DOHH2 (cell line): ENCODE measurements around the gene VPS4B.

ENCODE experiments used
- H3F3A ChIP-seq: fragments of 200-600 bp; sonication (generic), shearing (Covaris generic); 2 replicates; pipeline ENCODE4 v1.6.0; 2016; ENCODE audit warnings: antibody characterized with exemption, mild to moderate bottlenecking; ENCODE audit not compliant: control insufficient read depth, insufficient read depth
- H3K27ac ChIP-seq: fragments of 200-600 bp; sonication (generic); 2 replicates; pipeline ENCODE4 v1.5.1; 2014; ENCODE audit warnings: low read depth, mild to moderate bottlenecking, low read length, moderate library complexity
- H3K27me3 ChIP-seq: fragments of 200-600 bp; sonication (generic); 2 replicates; pipeline ENCODE4 v1.6.1; 2014; ENCODE audit warnings: mild to moderate bottlenecking, low read length, mixed read lengths; ENCODE audit not compliant: control insufficient read depth
- H3K36me3 ChIP-seq: fragments of 200-600 bp; sonication (generic); 2 replicates; pipeline ENCODE4 v1.6.1; 2014; ENCODE audit warnings: mild to moderate bottlenecking, low read length, moderate library complexity, mixed read lengths; ENCODE audit not compliant: control insufficient read depth
- H3K4me1 ChIP-seq: fragments of 200-600 bp; sonication (generic); 2 replicates; pipeline ENCODE4 v1.6.1; 2014; ENCODE audit warnings: mild to moderate bottlenecking, low read length, mixed read lengths; ENCODE audit not compliant: control insufficient read depth
- H3K4me2 ChIP-seq: fragments of 200-600 bp; sonication (generic); 2 replicates; pipeline ENCODE4 v1.6.0; 2014; ENCODE audit warnings: mild to moderate bottlenecking, low read length, moderate library complexity
- H3K4me3 ChIP-seq: fragments of 200-600 bp; sonication (generic); 2 replicates; pipeline ENCODE4 v1.5.1; 2014; ENCODE audit warnings: mild to moderate bottlenecking, low read length, mixed read lengths
- H3K79me2 ChIP-seq: fragments of 200-600 bp; sonication (generic); 2 replicates; pipeline ENCODE4 v1.6.1; 2014; ENCODE audit warnings: mild to moderate bottlenecking, low read length, mixed read lengths; ENCODE audit not compliant: control insufficient read depth
- H3K9me2 ChIP-seq: fragments of 200-600 bp; sonication (generic); replicated peaks from 2 replicates; pipeline ENCODE4 v1.6.1; 2014; ENCODE audit warnings: mild to moderate bottlenecking, low read length, mixed read lengths; ENCODE audit not compliant: control insufficient read depth
- H3K9me3 ChIP-seq: fragments of 200-600 bp; sonication (generic); 2 replicates; pipeline ENCODE4 v1.6.1; 2014; ENCODE audit warnings: antibody characterized with exemption, low read length, mixed read lengths; ENCODE audit not compliant: control insufficient read depth, insufficient read depth
- H4K20me1 ChIP-seq: fragments of 200-600 bp; sonication (generic); 2 replicates; pipeline ENCODE4 v1.6.0; 2014; ENCODE audit warnings: low read depth, mild to moderate bottlenecking, antibody characterized with exemption, low read length, moderate library complexity; ENCODE audit not compliant: control insufficient read depth, insufficient read depth
- EZH2phosphoT487 ChIP-seq: fragments of 200-600 bp; sonication (generic); IDR thresholded peaks from 2 replicates; pipeline ENCODE4 v1.6.1; 2017; ENCODE audit warnings: borderline replicate concordance, mild to moderate bottlenecking, antibody characterized with exemption, low read length, moderate library complexity, mixed read lengths
- TF ChIP-seq, protein P1 (sequence below): fragments of 200-600 bp; sonication (generic); IDR thresholded peaks from one replicate; pipeline ENCODE4 v1.5.1; 2014; ENCODE audit warnings: antibody characterized with exemption, mild to moderate bottlenecking, low read depth, low read length; ENCODE audit not compliant: poor library complexity, severe bottlenecking

VPS4B gene

DNA sequence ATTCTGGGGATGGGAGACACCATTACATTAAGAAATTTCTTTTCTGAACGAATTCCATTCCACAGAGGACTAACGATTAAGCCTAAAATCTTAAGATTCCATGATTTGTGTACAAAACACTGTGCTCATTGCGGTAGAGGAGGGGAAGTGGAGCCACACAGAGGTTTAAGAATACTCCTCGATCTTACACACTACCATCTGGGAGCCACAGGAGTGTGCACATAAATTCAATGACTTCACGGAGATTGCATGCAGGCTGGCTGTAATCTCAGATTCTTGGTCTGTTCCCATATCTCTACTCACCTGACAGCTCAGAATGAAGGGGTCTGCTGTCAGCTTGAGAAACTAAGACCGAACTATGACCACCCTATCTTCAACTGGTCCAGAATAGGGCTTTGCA lies 762 bp downstream of the VPS4B start:
- Histone ChIP-seq H3K27ac (peak overlapping the region; percentile 69), H3K9me3 (no peaks in the 10 kb centered on the region), H3K4me2 (peak overlapping the region; percentile 87), H3K4me3 (peak overlapping the region; percentile 91), H3K27me3 (no peaks in the 10 kb centered on the region), H3K4me1 (peaks cover 16% of the 10 kb centered on the region), H3K79me2 (peaks cover 57% of the 10 kb centered on the region), H4K20me1 (0 out of 2 replicates have a peak, but pooled peaks cover 4% of the 10 kb centered on the region), H3F3A (no peaks in the 10 kb centered on the region), H3K9me2 (no peaks in the 10 kb centered on the region), H3K36me3 (peaks cover 43% of the 10 kb centered on the region)
- TF ChIP-seq, protein P1, sequence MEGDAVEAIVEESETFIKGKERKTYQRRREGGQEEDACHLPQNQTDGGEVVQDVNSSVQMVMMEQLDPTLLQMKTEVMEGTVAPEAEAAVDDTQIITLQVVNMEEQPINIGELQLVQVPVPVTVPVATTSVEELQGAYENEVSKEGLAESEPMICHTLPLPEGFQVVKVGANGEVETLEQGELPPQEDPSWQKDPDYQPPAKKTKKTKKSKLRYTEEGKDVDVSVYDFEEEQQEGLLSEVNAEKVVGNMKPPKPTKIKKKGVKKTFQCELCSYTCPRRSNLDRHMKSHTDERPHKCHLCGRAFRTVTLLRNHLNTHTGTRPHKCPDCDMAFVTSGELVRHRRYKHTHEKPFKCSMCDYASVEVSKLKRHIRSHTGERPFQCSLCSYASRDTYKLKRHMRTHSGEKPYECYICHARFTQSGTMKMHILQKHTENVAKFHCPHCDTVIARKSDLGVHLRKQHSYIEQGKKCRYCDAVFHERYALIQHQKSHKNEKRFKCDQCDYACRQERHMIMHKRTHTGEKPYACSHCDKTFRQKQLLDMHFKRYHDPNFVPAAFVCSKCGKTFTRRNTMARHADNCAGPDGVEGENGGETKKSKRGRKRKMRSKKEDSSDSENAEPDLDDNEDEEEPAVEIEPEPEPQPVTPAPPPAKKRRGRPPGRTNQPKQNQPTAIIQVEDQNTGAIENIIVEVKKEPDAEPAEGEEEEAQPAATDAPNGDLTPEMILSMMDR = no peak
- TF ChIP-seq EZH2phosphoT487 = no peak

GRCh38 chr18:63412953-63413352 lies 9.3 kb downstream of the VPS4B start:
- Histone ChIP-seq H3K4me3 (no peak overlapping the region), H3K27me3 (no peaks in the 10 kb centered on the region), H3K9me3 (no peaks in the 10 kb centered on the region), H3K4me1 (no peaks in the 10 kb centered on the region), H3F3A (no peaks in the 10 kb centered on the region), H3K4me2 (no peak overlapping the region), H3K79me2 (peaks cover 63% of the 10 kb centered on the region), H3K27ac (no peak overlapping the region), H4K20me1 (no peaks in the 10 kb centered on the region), H3K36me3 (peaks cover 78% of the 10 kb centered on the region), H3K9me2 (no peaks in the 10 kb centered on the region)
- no peak for TF ChIP-seq EZH2phosphoT487
- TF ChIP-seq, protein P1 = no peak

DNA sequence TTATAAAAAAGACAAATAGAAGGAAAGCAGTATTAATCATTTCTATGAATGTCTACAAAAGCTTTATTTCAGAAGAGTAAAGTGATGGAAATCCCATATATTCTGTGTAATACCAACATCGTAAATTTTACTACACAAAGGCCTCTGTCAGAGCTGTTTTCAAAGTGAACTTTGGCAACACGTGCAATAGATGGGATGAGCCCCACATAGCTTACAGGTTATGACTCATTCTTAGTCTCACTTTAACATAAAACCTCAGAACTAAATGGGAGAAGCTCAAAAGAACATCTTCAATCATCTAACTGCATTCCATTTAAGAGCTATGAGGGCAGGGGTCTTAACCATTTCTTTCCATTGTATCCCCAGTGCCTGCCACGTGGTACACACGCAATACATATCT lies 11.5 kb downstream of the VPS4B start:
- H3K27ac ChIP-seq = no peak overlapping the region
- H3K4me3 ChIP-seq = no peak overlapping the region
- H3K9me2 ChIP-seq = no peaks in the 10 kb centered on the region
- no peaks in the 10 kb centered on the region for H3K9me3 ChIP-seq
- H3K4me2 ChIP-seq = no peak overlapping the region
- H3K4me1 ChIP-seq = no peaks in the 10 kb centered on the region
- no peaks in the 10 kb centered on the region for H3K27me3 ChIP-seq
- TF ChIP-seq EZH2phosphoT487 = no peak
- TF ChIP-seq, protein P1 = no peak
- peaks cover 50% of the 10 kb centered on the region for H3K79me2 ChIP-seq
- peaks cover 81% of the 10 kb centered on the region for H3K36me3 ChIP-seq
- no peaks in the 10 kb centered on the region for H3F3A ChIP-seq
- no peaks in the 10 kb centered on the region for H4K20me1 ChIP-seq
